ENCODE measurements around the gene STIM1.
A peak's percentile ranks its signal among the peaks of the same experiment; 100 is the strongest.

GRCh38 chr11:3905080-3905953 is 49.9 kb downstream of the STIM1 start:
- no peak for TF ChIP-seq ZNF565 (CRISPR knock-in tag; conservative IDR thresholded peaks at IDR 0.05; ENCODE audit: low read depth)
- no peak for TF ChIP-seq PATZ1 (CRISPR knock-in tag; IDR thresholded peaks at IDR 0.05; ENCODE audit: borderline replicate concordance)
- TF ChIP-seq ISL1 (CRISPR knock-in tag; IDR thresholded peaks at IDR 0.05): peak; percentile 39; the same call in 1 of the 2 replicates
- no peak for TF ChIP-seq ARNTL (CRISPR knock-in tag; IDR thresholded peaks at IDR 0.05; ENCODE audit: borderline replicate concordance, low read depth)
- TF ChIP-seq ZFP30 (CRISPR knock-in tag; IDR thresholded peaks at IDR 0.05): no peak
- no peak for TF ChIP-seq OSR1 (CRISPR knock-in tag; IDR thresholded peaks at IDR 0.05)

Measured in SK-N-SH treated with all-trans-retinoic acid at 6 μM for 48 hours (cell line).